Prostate gland (tissue), 2 donors: Measurements from ENCODE around the gene CEP57L1.

Experiments
- CTCF ChIP-seq, 4 experiments: fragments of 200-600 bp in 2 of 4; fragments of 450-650 bp in 2 of 4; sonication (generic) in 2 of 4; IDR thresholded peaks; 1 replicate in 3 of 4; 2 replicates in 1 of 4; pipeline ENCODE4 v1.5.1; 2016 to 2019; ENCODE audit warnings: antibody characterized with exemption in 4 of 4, mild to moderate bottlenecking in 2 of 4, moderate library complexity in 2 of 4
- POLR2AphosphoS5 ChIP-seq: sonication (generic); formaldehyde crosslinking; IDR thresholded peaks from one replicate; pipeline ENCODE4 v1.6.1; 2017; ENCODE audit warnings: antibody characterized with exemption

GRCh38 chr6:109184638-109185037 is 89.3 kb downstream of the CEP57L1 start:
- no peak for TF ChIP-seq POLR2AphosphoS5
- no peak for TF ChIP-seq CTCF (IDR thresholded peaks at IDR 0.05)
